Caco-2 (cell line): ENCODE data around the gene C11orf54. TPM values are rescaled to one million over a fixed set of nuclear protein-coding genes. Genes with fewer than 3 reads are reported as not detected.
A peak's percentile ranks its signal among the peaks of the same experiment; 100 is the strongest.

Experiments
- BruUV-seq: library from RNA; stranded (reverse); fragments of 400-500 nt; replicated peaks from 2 replicates; lab custom pipeline; 2021; lab: Mats Ljungman, UMichigan
- CTCF ChIA-PET: fragments of 300-600 bp; sonication (Branson Sonifier 250); formaldehyde crosslinking; loops from one replicate; lab custom pipeline; 2022; ENCODE audit warnings: antibody characterized with exemption; lab: Charles Lee
- POLR2A ChIA-PET: fragments of 300-600 bp; sonication (Branson Sonifier 250); formaldehyde crosslinking; loops from one replicate; lab custom pipeline; 2022; ENCODE audit warnings: antibody characterized with exemption; lab: Charles Lee
- DNase-seq, 2 experiments: peaks; one replicate each; pipeline versions ENCODE4 v3.0.0 to v3.0.0-alpha.2; 2020 to 2022
- H3K27me3 ChIP-seq: replicated peaks from 2 replicates; pipeline ENCODE4 v1.6.0; 2011; ENCODE audit warnings: low read length; ENCODE audit not compliant: control insufficient read depth, insufficient read depth
- H3K36me3 ChIP-seq: 2 replicates; pipeline ENCODE4 v1.5.1; 2011; ENCODE audit warnings: low read length; ENCODE audit not compliant: control insufficient read depth, insufficient read depth
- H3K4me1 ChIP-seq: fragments of 250-450 bp; sonication (Bioruptor Pico); 2 replicates; pipeline ENCODE4 v1.5.1; 2020; ENCODE audit warnings: mild to moderate bottlenecking
- H3K4me3 ChIP-seq: 2 replicates; pipeline ENCODE4 v1.5.1; 2011; ENCODE audit warnings: low read depth, mild to moderate bottlenecking, control low read depth, low read length
- H3K9me3 ChIP-seq: fragments of 250-450 bp; sonication (Bioruptor Pico); 2 replicates; pipeline ENCODE4 v1.5.1; 2020; ENCODE audit warnings: mild to moderate bottlenecking, moderate library complexity
- H3K27ac Mint-ChIP-seq: one replicate; pipeline ENCODE4 v1.8.0; 2022; ENCODE audit warnings: mixed read lengths; ENCODE audit not compliant: unreplicated experiment
- H3K27me3 Mint-ChIP-seq: one replicate; pipeline ENCODE4 v1.8.0; 2022; ENCODE audit warnings: mixed read lengths; ENCODE audit not compliant: insufficient read depth, unreplicated experiment
- H3K36me3 Mint-ChIP-seq: one replicate; pipeline ENCODE4 v1.8.0; 2022; ENCODE audit warnings: mild to moderate bottlenecking, mixed read lengths; ENCODE audit not compliant: insufficient read depth, unreplicated experiment
- H3K4me1 Mint-ChIP-seq: one replicate; pipeline ENCODE4 v1.8.0; 2022; ENCODE audit warnings: low read depth, mixed read lengths; ENCODE audit not compliant: unreplicated experiment
- H3K4me3 Mint-ChIP-seq: one replicate; pipeline ENCODE4 v1.8.0; 2022; ENCODE audit warnings: mild to moderate bottlenecking, moderate library complexity, mixed read lengths; ENCODE audit not compliant: unreplicated experiment
- H3K9me3 Mint-ChIP-seq: one replicate; pipeline ENCODE4 v1.8.0; 2022; ENCODE audit warnings: mixed read lengths; ENCODE audit not compliant: unreplicated experiment
- CTCF ChIP-seq, 2 experiments: fragments of 200-600 bp in 1 of 2; IDR thresholded peaks; 1 replicate in 1 of 2; 2 replicates in 1 of 2; pipeline versions ENCODE4 v1.5.1 to v1.8.0; 2011 to 2022; ENCODE audit warnings: antibody characterized with exemption in 1 of 2, control low read depth in 1 of 2, inconsistent platforms in 1 of 2, low read depth in 1 of 2, low read length in 1 of 2, mild to moderate bottlenecking in 1 of 2, moderate library complexity in 1 of 2; ENCODE audit not compliant: insufficient read depth in 1 of 2, severe bottlenecking in 1 of 2, unreplicated experiment in 1 of 2
- intact Hi-C: fragments of 100-400 bp; cut with micrococcal nuclease; formaldehyde crosslinking; loops from one replicate; pipeline ENCODE4 v1.10.0; 2022; ENCODE audit not compliant: unreplicated experiment
- total RNA-seq: library from RNA; stranded (reverse); gene quantifications from 2 replicates; pipeline ENCODE4 v1.2.3, GENCODE V29; 2022

C11orf54 gene
- total RNA-seq, 1 experiment from 2014 or later, result 20.7 TPM

- H3K4me3 ChIP-seq, result no peak overlapping the region
- peaks cover 99% of the 10 kb centered on the region for H3K36me3 Mint-ChIP-seq
- no peaks in the 10 kb centered on the region for H3K9me3 ChIP-seq
- ChIA-PET POLR2A (no interaction called here), CTCF (no interaction called here)
- H3K27me3 ChIP-seq, result no peaks in the 10 kb centered on the region
- intact Hi-C loops, result no loop called here
- peak overlapping the region; percentile 8 for H3K4me3 Mint-ChIP-seq
- BruUV-seq, result no TSS peak
- peaks cover 10% of the 10 kb centered on the region for H3K4me1 Mint-ChIP-seq
- 0 out of 2 replicates have a peak, but pooled peaks cover 7% of the 10 kb centered on the region for H3K4me1 ChIP-seq
- TF ChIP-seq CTCF (IDR thresholded peaks at IDR 0.05; ENCODE audit: insufficient read depth in 1 of 2, low read depth in 1 of 2, low read length in 1 of 2, severe bottlenecking in 1 of 2, unreplicated experiment in 1 of 2), result no peak
- DNase-seq, result no peak
- H3K27ac Mint-ChIP-seq, result peak overlapping the region; percentile 15
- H3K27me3 Mint-ChIP-seq, result no peaks in the 10 kb centered on the region
- H3K36me3 ChIP-seq, result peaks cover 9% of the 10 kb centered on the region
- H3K9me3 Mint-ChIP-seq, result no peaks in the 10 kb centered on the region
Measured at GRCh38 chr11:93727985-93728791, 13.3 kb upstream of the C11orf54 start.

GRCh38 chr11:93728792-93729128, 12.7 kb upstream of the C11orf54 start:
- no peaks in the 10 kb centered on the region for H3K9me3 ChIP-seq
- TF ChIP-seq CTCF (IDR thresholded peaks at IDR 0.05; ENCODE audit: insufficient read depth in 1 of 2, low read depth in 1 of 2, low read length in 1 of 2, severe bottlenecking in 1 of 2, unreplicated experiment in 1 of 2), result no peak
- Mint-ChIP-seq H3K27me3 (no peaks in the 10 kb centered on the region), H3K27ac (peak overlapping the region; percentile 15), H3K4me1 (peaks cover 13% of the 10 kb centered on the region), H3K36me3 (peaks cover 99% of the 10 kb centered on the region), H3K4me3 (no peak overlapping the region), H3K9me3 (no peaks in the 10 kb centered on the region)
- peaks cover 9% of the 10 kb centered on the region for H3K36me3 ChIP-seq
- BruUV-seq, result no TSS peak
- no peaks in the 10 kb centered on the region for H3K27me3 ChIP-seq
- ChIA-PET POLR2A (interaction anchor here (0.6 to 1.7 kb wide), 2 partner anchors 10 to 1009 kb away, joined by 3 to 10 read pairs; no protein-coding TSS in a partner anchor), CTCF (no interaction called here)
- no peak for DNase-seq
- no peak overlapping the region for H3K4me3 ChIP-seq
- 0 out of 2 replicates have a peak, but pooled peaks cover 9% of the 10 kb centered on the region for H3K4me1 ChIP-seq
- intact Hi-C loops, result no loop called here

- no peaks in the 10 kb centered on the region for H3K27me3 Mint-ChIP-seq
- no peak for DNase-seq
- no peaks in the 10 kb centered on the region for H3K27me3 ChIP-seq
- no peaks in the 10 kb centered on the region for H3K9me3 Mint-ChIP-seq
- peaks cover 9% of the 10 kb centered on the region for H3K36me3 ChIP-seq
- 0 out of 2 replicates have a peak, but pooled peaks cover 9% of the 10 kb centered on the region for H3K4me1 ChIP-seq
- H3K9me3 ChIP-seq, result no peaks in the 10 kb centered on the region
- peaks cover 13% of the 10 kb centered on the region for H3K4me1 Mint-ChIP-seq
- ChIA-PET POLR2A (interaction anchor here (0.6 to 1.7 kb wide), 3 partner anchors 9 to 1009 kb away, joined by 3 to 10 read pairs (median 3); no protein-coding TSS in a partner anchor), CTCF (no interaction called here)
- peaks cover 99% of the 10 kb centered on the region for H3K36me3 Mint-ChIP-seq
- TF ChIP-seq CTCF (IDR thresholded peaks at IDR 0.05; ENCODE audit: insufficient read depth in 1 of 2, low read depth in 1 of 2, low read length in 1 of 2, severe bottlenecking in 1 of 2, unreplicated experiment in 1 of 2), result no peak
- H3K4me3 ChIP-seq, result no peak overlapping the region
- intact Hi-C loops, result no loop called here
- H3K27ac Mint-ChIP-seq, result peak overlapping the region; percentile 15
- H3K4me3 Mint-ChIP-seq, result no peak overlapping the region
- no TSS peak for BruUV-seq
Measured at GRCh38 chr11:93729129-93729616, 12.3 kb upstream of the C11orf54 start.
